ENCODE measurements around the gene COPS9.

The COPS9 gene

GRCh38 chr2:240137596-240138253 is 1.6 kb upstream of the COPS9 start:
- no peak for DNase-seq

- no peak for DNase-seq
Measured at GRCh38 chr2:240136671-240137292, 677 bp upstream of the COPS9 start.

GRCh38 chr2:240135706-240136012 is 446 bp downstream of the COPS9 start:
- DNase-seq = no peak

GRCh38 chr2:240134956-240135520 is 1.1 kb downstream of the COPS9 start:
- no peak for DNase-seq

- DNase-seq = no peak
Measured at GRCh38 chr2:240134466-240134865, 1.6 kb downstream of the COPS9 start.

- no peak for DNase-seq
Measured at GRCh38 chr2:240133401-240133800, 2.7 kb downstream of the COPS9 start.

- peak in 8 of 56 donors; percentile 14 to 51 (median 28) for DNase-seq
Measured at GRCh38 chr2:240132651-240132980, 3.5 kb downstream of the COPS9 start.

GRCh38 chr2:240131941-240132650 is 4.0 kb downstream of the COPS9 start:
- no peak for DNase-seq

- DNase-seq = no peak
Measured at GRCh38 chr2:240131296-240131695, 4.8 kb downstream of the COPS9 start.

GRCh38 chr2:240130393-240131195 is 5.5 kb downstream of the COPS9 start:
- DNase-seq = no peak

GRCh38 chr2:240129731-240130392 is 6.2 kb downstream of the COPS9 start:
- DNase-seq = no peak

- no peak for DNase-seq
Measured at GRCh38 chr2:240129311-240129710, 6.8 kb downstream of the COPS9 start.

GRCh38 chr2:240128608-240129145 is 7.4 kb downstream of the COPS9 start:
- DNase-seq = no peak

- no peak for DNase-seq
Measured at GRCh38 chr2:240127911-240128607, 8.0 kb downstream of the COPS9 start.

- DNase-seq = no peak
Measured at GRCh38 chr2:240127191-240127750, 8.8 kb downstream of the COPS9 start.

GRCh38 chr2:240126731-240127130 is 9.4 kb downstream of the COPS9 start:
- DNase-seq = no peak

- no peak for DNase-seq
Measured at GRCh38 chr2:240125742-240126141, 10.4 kb downstream of the COPS9 start.

GRCh38 chr2:240124651-240125030 is 11.5 kb downstream of the COPS9 start:
- no peak for DNase-seq

- no peak for DNase-seq
Measured at GRCh38 chr2:240123821-240124650, 12.1 kb downstream of the COPS9 start.

Measured in nucleus accumbens (tissue), 56 donors.